ENCODE results near the gene HSD3B7.
"Not testable (repeated sequence)": the region's sequence is repeated elsewhere in the genome, so short reads cannot be mapped to it uniquely, and the experiment has no call there.

The HSD3B7 gene

GRCh38 chr16:30937692-30938091 lies 47.3 kb upstream of the HSD3B7 start:
- H3K9me3 ChIP-seq (ENCODE audit: control insufficient read depth, insufficient read depth, low read depth, low read length) = no peaks in the 10 kb centered on the region
- peaks cover 17 to 81% of the 10 kb centered on the region in 2 experiments; a peak in 2 of 3 replicates for H3K36me3 ChIP-seq (ENCODE audit: control insufficient read depth in 2 of 2, insufficient read depth in 1 of 2, low read length in 2 of 2)
- ChIA-PET POLR2A (interaction anchor here (1.1 kb wide), 1 partner anchor 166 kb away, joined by 3 read pairs; no protein-coding TSS in a partner anchor), CTCF (interaction anchor here (0.7 to 0.8 kb wide), 2 partner anchors 14 to 19 kb away, joined by 3 read pairs; no protein-coding TSS in a partner anchor)
- no peaks in the 10 kb centered on the region for H3K4me1 ChIP-seq (ENCODE audit: control insufficient read depth, insufficient read depth, low read length)
- TF ChIP-seq ZNF600 (tag by site-specific recombination; IDR thresholded peaks at IDR 0.05) (0 out of 2 replicates have a peak, but pooled peaks have one; percentile 28), PRDM1 (tag by site-specific recombination; IDR thresholded peaks at IDR 0.05) (no peak)
- H3K4me3 ChIP-seq (ENCODE audit: low read depth, low read length) = no peak overlapping the region
- H3K27ac ChIP-seq (ENCODE audit: extremely low read depth, low read depth, low read length) = no peak overlapping the region

GRCh38 chr16:30939571-30939970 lies 45.4 kb upstream of the HSD3B7 start:
- H3K4me3 ChIP-seq (ENCODE audit: low read depth, low read length); H3K9me3 ChIP-seq (ENCODE audit: control insufficient read depth, insufficient read depth, low read depth, low read length); H3K27ac ChIP-seq (ENCODE audit: extremely low read depth, low read depth, low read length); H3K4me1 ChIP-seq (ENCODE audit: control insufficient read depth, insufficient read depth, low read length): not testable (repeated sequence)
- ChIA-PET CTCF (interaction anchor here (1.2 to 6.5 kb wide), 3 partner anchors 14 to 125 kb away, joined by 5 to 74 read pairs (median 58); no protein-coding TSS in a partner anchor), POLR2A (interaction anchor here (0.7 to 3.7 kb wide), 2 partner anchors 12 kb away, joined by 3 to 15 read pairs; no protein-coding TSS in a partner anchor)
- peaks cover 23 to 80% of the 10 kb centered on the region in 2 experiments; a peak in 2 of 3 replicates for H3K36me3 ChIP-seq (ENCODE audit: control insufficient read depth in 2 of 2, insufficient read depth in 1 of 2, low read length in 2 of 2)

DNA sequence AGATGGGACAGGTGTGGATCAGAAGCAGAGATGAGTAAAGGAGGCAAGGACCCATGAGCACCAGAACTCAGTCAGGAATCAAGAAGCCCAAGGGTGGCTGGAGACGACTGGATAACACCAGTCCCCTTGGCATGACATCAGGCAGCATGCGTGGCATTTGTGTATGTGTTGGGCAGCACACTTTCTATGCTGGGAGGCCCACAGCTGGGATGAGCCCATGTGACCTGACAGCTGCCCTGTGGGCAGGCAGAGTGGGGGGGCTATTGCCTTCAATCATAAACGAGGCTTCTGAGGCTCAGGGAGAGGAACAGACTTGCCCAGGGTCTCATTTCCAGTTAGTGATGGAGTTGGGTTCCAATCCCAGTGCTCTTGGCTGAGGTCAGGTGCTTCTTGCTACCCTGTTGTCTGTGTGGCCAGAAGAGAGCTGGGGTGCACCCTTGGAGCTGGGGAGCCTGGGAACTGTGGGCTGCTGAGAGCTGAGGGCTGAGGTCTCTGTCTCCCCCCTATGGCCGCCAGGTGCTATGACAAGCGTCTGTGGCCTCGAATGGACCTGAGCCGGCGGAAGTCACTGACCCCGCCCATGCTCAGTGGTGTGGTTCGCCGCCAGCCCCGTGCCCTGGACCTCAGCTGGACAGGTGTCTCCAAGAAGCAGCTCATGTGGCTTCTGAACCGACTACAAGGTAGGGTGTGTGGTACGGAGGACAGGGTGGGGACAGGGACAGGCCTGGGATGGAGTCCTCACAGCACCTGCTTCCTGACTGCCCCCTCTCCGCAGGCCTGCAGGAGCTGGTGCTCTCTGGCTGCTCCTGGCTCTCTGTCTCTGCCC lies 43.2 kb upstream of the HSD3B7 start:
- ChIA-PET CTCF (interaction anchor here (0.6 to 6.5 kb wide), 33 partner anchors 8 to 926 kb away, joined by 3 to 74 read pairs (median 3); partner anchors contain the start of gene SETD1A), POLR2A (interaction anchor here (0.6 to 3.7 kb wide), 9 partner anchors 12 to 224 kb away, joined by 3 to 15 read pairs (median 4); partner anchors contain the start of genes FBXL19, KAT8 and SETD1A)
- Histone ChIP-seq H3K4me1 (ENCODE audit: control insufficient read depth, insufficient read depth, low read length) (no peaks in the 10 kb centered on the region), H3K36me3 (ENCODE audit: control insufficient read depth in 2 of 2, insufficient read depth in 1 of 2, low read length in 2 of 2) (peaks cover 28 to 73% of the 10 kb centered on the region in 2 experiments; a peak in 2 of 3 replicates), H3K4me3 (ENCODE audit: low read depth, low read length) (no peak overlapping the region), H3K9me3 (ENCODE audit: control insufficient read depth, insufficient read depth, low read depth, low read length) (no peaks in the 10 kb centered on the region), H3K27ac (ENCODE audit: extremely low read depth, low read depth, low read length) (no peak overlapping the region)
- TF ChIP-seq ZNF223 (tag by site-specific recombination; IDR thresholded peaks at IDR 0.05) = no peak
- TF ChIP-seq ZNF423 (tag by site-specific recombination; IDR thresholded peaks at IDR 0.05) = no peak
- TF ChIP-seq ZNF114 (tag by site-specific recombination; IDR thresholded peaks at IDR 0.05) = no peak
- TF ChIP-seq, protein P1, sequence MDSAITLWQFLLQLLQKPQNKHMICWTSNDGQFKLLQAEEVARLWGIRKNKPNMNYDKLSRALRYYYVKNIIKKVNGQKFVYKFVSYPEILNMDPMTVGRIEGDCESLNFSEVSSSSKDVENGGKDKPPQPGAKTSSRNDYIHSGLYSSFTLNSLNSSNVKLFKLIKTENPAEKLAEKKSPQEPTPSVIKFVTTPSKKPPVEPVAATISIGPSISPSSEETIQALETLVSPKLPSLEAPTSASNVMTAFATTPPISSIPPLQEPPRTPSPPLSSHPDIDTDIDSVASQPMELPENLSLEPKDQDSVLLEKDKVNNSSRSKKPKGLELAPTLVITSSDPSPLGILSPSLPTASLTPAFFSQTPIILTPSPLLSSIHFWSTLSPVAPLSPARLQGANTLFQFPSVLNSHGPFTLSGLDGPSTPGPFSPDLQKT (IDR thresholded peaks at IDR 0.05; ENCODE audit: borderline replicate concordance, low read depth, low read length) = no peak
- no peak for TF ChIP-seq ZFP41 (tag by site-specific recombination; IDR thresholded peaks at IDR 0.05; ENCODE audit: borderline replicate concordance)
- TF ChIP-seq SCRT1 (tag by site-specific recombination; IDR thresholded peaks at IDR 0.05; ENCODE audit: borderline replicate concordance) = no peak
- no peak for TF ChIP-seq ZNF677 (tag by site-specific recombination; IDR thresholded peaks at IDR 0.05)
- no peak for TF ChIP-seq MEIS1 (CRISPR knock-in tag; IDR thresholded peaks at IDR 0.05; ENCODE audit: borderline replicate concordance)
- peak; percentile 36 for TF ChIP-seq ZIC2 (tag by site-specific recombination; IDR thresholded peaks at IDR 0.05)
- no peak for TF ChIP-seq ZNF707 (tag by site-specific recombination; IDR thresholded peaks at IDR 0.05)
- no peak for TF ChIP-seq ZNF280D (tag by site-specific recombination; IDR thresholded peaks at IDR 0.05)
- TF ChIP-seq ZNF416 (tag by site-specific recombination; IDR thresholded peaks at IDR 0.05) = no peak
- TF ChIP-seq, protein P2, sequence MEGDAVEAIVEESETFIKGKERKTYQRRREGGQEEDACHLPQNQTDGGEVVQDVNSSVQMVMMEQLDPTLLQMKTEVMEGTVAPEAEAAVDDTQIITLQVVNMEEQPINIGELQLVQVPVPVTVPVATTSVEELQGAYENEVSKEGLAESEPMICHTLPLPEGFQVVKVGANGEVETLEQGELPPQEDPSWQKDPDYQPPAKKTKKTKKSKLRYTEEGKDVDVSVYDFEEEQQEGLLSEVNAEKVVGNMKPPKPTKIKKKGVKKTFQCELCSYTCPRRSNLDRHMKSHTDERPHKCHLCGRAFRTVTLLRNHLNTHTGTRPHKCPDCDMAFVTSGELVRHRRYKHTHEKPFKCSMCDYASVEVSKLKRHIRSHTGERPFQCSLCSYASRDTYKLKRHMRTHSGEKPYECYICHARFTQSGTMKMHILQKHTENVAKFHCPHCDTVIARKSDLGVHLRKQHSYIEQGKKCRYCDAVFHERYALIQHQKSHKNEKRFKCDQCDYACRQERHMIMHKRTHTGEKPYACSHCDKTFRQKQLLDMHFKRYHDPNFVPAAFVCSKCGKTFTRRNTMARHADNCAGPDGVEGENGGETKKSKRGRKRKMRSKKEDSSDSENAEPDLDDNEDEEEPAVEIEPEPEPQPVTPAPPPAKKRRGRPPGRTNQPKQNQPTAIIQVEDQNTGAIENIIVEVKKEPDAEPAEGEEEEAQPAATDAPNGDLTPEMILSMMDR (tag by site-specific recombination; IDR thresholded peaks at IDR 0.05) = peak; percentile 85
- TF ChIP-seq REST (tag by site-specific recombination; IDR thresholded peaks at IDR 0.05) = no peak
- TF ChIP-seq ATF2 (tag by site-specific recombination; IDR thresholded peaks at IDR 0.05; ENCODE audit: low read depth) = no peak
